Activated CD8-positive, alpha-beta memory T cell treated with anti-CD3 and anti-CD28 coated beads, Interleukin-2, amount 50 U/mL, for 1 hour (primary cell): ENCODE data around the gene BRSK2.
"Not testable (repeated sequence)": the region's sequence is repeated elsewhere in the genome, so short reads cannot be mapped to it uniquely, and the experiment has no call there.

Experiments
- DNase-seq: peaks from one replicate; pipeline ENCODE4 v3.0.0-alpha.2; 2020; ENCODE audit errors: extremely low read depth

Gene BRSK2

DNA sequence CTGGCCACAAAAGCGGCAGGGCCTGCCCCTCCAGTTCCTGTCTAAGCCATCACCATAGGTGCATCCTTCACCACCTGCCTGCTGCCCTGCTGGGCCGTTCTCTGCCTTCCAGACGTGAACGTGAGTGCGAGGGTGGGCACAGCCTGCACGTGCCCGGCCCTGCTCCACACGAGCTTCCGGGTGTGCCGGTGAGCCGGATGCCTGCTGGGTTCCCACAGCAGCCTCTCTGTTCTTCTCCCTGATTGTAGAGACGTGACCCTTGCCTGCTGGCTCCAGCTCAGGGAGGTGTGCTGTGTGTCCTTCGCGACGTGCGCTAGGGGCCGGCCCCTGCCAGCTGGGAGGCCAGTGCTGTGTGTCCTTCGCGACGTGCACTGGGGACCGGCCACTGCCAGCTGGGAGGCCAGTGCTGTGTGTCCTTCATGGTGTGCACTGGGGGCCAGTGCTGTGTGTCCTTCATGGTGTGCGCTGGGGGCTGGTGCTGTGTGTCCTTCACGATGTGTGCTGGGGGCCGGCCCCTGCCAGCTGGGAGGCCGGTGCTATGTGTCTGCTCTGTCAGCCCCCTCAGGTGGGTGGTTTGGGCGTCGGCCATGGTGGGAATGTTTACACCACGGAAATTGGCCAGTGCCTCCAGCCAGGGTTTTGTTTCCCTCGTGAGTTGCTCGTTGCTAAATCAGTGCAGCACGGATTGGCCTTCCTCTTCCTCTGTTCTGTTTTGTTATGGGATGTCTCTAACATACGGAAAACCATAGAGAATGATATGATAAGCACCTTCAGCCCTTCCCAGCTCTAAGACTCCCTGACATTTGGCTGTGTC is 35.4 kb upstream of the BRSK2 start:
- no peak for DNase-seq

DNA sequence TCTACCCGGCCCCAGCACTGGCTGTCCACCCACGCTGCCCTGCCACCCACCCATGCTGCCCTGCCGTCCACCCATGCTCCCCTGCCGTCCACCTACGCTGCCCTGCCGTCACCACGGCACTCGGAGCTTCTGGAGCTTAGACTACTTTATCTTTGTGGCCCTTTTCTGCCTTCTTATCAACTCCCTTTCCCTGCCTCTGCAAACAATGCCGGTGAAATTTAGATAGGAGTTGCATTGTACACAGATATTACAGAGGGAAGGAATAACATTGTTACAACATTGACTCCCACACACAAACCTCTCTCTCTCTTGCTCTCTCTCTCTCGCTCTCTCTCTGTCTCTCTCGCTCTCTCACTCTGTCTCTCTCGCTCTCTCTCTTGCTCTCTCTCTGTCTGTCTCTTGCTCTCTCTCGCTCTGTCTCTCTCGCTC is 33.7 kb upstream of the BRSK2 start:
- no peak for DNase-seq

DNA sequence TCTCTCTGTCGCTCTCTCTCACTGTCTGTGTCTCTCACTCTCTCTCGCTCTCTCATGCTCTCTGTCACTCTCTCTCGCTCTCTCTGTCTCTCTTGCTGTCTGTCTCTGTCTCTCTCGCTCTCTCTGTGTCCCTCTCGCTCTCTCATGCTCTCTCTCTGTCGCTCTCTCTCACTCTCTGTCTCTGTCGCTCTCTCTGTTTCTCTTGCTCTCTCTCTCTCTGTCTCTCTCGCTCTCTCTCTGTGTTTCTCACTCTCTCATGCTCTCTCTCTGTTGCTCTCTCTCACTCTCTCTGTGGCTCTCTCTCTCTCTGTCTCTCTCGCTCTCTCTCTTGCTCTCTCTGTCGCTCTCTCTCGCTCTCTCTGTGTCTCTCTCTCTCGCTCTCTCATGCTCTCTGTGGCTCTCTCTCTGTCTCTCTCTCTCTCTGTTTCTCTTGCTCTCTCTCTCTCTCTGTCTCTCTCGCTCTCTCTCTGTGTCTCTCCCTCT is 33.2 kb upstream of the BRSK2 start:
- DNase-seq, result no peak

DNA sequence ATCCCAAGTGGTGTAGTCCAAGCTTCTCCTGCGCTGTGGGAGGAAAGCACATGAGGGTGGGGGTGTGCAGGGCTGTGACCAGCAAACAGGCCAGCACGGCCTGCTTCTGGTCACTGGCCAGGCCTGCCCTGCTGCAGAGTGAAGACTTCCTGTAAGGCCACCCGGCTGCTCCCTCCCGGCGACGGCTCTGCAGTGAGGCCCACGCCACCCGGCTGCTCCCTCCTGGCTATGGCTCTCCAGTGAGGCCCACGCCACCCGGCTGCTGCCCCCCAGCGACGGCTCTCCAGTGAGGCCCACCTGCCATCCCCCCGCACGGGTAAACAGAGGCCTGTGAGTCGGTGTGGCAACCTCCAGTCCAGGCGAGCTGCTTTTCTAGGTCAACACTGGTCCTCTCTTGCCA is 31.4 kb upstream of the BRSK2 start:
- no peak for DNase-seq

DNA sequence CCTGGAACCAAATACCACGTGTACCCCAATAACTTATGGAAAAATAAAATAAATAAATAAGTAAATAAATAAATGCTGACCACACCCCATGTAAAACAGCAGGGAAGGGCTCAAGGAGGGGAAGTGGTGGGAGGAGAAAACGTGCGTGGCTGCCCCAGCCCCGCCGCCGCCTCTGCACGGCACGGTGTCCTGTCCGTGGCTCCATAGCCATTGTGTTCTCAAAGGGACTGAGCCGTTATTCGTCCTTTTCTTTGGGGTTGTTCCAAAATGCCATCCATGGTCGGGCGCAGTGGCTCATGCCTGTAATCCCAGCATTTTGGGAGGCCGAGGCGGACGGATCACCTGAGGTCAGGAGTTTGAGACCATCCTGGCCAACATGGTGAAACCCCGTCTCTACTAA is 30.8 kb upstream of the BRSK2 start:
- not testable (repeated sequence) for DNase-seq

DNA sequence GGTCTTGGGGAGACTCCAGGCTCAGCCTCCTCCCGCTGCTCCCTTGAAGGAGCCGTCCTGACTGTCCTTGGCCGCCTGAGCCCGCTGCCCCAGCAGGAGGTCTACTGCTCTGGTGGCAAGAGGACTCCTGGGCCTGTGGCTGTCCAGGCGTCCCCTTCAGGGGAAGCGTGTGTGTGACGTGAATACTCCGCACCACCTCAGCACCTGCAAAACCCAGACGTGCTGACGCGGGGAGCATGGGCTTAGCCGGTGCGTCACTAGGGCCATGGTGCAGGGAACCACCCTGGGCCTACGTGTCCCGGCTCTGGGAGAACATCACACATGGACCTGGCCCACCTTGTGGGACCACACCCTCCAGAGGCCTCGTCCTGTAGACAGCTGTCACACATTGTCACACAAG is 30.2 kb upstream of the BRSK2 start:
- no peak for DNase-seq

DNA sequence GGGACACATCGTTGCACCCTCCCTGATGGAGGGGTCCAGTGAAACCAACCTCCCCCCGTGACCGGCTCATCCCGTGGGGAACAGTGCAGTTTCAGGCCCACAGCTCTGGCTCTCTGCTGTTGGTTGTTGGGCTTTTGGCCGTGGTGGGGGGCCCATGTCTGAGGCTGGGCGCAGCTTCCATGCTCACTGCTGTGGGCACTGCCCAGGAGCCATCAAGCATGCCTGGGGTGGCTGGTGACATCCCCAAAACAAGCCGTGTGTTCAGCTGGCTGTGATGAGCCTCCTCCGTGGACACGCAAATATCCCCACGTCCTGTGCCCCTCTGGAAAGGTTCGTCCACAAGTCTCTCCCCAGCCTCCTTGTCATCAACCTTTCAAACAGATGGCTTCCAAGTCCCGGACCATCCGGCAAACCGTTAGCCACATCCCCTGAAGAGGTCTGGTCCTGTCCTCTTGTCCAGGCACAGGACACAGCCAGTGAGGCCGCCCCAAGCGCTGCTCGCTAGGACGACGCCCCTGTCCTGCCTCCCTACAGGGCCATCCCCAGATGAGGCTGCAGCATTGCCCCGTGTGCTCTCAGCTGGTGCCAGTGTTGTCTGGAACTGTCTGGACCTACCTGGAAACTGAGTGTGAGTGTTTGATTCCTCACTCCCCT is 29.4 kb upstream of the BRSK2 start:
- DNase-seq, result no peak

DNA sequence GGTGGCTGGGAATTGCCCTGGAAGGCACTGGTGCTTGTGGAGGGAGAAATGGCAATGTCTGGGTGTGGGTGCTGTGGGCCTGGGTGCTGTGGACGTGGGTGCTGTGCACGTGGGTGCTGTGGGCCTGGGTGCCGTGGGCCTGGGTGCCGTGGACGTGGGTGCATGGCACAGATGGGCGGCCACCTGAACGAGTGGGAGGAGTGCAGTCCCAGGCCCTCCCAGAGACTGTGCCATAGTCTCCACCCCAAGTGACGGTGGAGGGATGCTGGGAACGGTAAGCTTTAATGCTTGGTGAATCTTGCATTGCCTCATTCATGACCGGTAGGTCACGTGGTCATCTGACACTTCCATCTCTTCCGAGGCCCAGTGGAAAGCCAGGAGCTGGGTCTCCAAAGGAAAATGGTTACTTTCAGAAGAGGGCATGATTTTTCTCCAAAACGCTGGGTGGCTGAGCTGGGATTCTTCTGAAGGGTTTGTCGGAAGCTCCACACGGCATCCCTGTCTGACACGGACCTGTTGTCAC is 28.8 kb upstream of the BRSK2 start:
- no peak for DNase-seq

DNA sequence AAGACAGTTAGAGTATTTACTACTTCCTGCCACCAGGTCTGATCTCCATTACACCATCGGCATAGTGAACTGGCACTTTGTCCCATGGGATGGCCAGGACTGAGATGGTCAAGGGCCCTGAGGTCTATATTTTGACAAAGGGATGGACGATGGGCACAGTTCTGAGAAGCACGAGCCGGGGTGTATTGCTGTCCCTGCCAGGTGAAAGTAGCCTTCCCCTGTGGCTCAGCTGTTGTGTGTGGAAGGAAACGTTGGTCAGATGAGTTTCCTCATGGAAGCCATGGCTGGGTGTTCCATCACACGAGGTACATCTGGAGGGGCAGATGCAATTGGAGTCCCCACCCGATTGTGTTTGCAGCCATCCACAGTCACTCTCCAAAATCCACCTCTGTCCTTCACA is 27.9 kb upstream of the BRSK2 start:
- DNase-seq, result no peak

DNA sequence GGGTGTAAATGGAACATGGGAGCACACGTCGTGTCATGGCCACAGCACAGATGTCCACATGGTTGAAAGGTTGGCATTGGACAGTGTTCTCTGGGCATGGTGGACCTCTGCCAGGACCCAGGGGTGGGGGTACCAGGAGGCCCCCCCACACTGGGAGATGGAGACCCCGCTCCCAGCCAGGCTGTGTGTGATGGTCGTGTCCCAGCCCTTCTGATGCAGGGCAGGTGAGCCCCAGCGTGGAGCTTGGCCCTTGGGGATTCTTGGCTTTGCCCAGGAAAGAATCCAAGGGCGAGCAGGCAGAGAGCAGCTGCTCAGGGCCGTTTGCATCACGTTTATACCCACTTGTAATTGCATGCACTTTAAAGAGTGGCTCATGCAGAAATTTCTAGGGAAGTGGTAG is 22.0 kb upstream of the BRSK2 start:
- no peak for DNase-seq

DNA sequence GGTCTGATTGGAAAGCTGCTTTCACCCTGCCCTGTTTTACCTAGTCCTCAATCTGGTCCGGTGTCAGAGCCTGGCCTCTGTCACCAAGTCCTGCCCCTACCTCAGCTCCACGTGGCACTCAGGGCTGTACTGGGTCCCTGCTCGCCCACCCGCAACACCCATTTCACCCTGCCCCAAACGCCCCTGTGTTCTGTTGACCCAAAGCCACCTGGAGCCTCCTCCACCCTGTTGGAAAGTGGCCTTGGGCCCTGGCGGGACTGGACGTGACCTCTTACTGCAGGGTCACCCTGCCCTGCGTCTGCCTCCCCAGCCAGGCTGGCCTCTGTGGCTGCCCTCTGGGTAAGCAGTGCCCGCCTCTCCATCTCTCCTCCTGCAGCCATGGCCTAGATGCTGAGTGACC is 21.5 kb upstream of the BRSK2 start:
- DNase-seq, result no peak

DNA sequence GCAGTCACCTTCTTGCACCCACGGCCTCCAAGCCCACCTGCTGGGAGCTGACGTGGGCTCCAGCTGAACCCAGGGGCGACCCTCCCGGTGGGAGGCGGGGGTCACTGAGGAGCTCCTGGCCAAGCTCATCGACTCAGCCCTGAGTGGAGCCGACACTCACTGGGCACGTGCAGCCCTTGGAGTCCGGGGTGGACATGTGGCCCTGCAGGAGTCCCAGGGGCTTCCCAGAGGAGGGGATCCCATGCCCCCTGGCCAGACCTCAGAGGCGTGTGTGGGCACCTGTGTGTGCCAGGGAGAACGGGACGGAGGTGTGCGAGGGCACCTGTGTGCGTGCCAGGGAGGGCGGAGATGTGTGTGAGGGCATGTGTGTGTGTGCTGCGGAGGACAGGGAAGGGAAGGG is 20.8 kb upstream of the BRSK2 start:
- DNase-seq, result no peak

DNA sequence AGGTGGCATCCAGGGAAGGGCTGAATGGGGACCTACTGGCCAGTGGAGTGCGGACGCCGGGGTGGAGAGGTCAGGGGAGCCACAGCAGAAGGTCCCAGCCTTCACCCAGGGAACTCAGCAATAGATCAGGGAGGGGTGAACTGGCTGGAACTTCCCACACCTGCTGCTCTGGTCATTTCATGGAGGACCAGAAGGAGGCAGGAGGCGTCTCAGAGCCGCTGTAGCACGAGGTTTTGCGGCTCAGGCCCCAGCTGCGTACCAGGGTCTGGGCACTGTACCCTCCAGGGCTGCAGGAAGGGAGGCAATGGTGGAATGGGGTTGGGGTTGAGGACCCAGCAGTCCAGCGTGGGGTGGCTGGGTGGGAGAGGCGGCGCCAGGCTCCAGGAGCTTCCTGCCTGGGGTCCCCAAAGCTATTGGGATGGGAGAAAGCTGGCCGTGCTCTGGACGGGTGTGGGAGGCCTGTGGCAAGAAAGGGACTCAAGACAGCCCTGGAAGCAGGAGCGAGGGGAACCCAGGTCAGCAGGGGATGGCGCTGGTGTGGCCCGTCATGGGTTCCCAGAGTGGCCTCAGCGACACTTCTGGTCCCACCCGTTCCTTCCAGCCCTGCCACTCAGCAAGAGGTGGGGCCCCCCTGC is 20.2 kb upstream of the BRSK2 start:
- no peak for DNase-seq

DNA sequence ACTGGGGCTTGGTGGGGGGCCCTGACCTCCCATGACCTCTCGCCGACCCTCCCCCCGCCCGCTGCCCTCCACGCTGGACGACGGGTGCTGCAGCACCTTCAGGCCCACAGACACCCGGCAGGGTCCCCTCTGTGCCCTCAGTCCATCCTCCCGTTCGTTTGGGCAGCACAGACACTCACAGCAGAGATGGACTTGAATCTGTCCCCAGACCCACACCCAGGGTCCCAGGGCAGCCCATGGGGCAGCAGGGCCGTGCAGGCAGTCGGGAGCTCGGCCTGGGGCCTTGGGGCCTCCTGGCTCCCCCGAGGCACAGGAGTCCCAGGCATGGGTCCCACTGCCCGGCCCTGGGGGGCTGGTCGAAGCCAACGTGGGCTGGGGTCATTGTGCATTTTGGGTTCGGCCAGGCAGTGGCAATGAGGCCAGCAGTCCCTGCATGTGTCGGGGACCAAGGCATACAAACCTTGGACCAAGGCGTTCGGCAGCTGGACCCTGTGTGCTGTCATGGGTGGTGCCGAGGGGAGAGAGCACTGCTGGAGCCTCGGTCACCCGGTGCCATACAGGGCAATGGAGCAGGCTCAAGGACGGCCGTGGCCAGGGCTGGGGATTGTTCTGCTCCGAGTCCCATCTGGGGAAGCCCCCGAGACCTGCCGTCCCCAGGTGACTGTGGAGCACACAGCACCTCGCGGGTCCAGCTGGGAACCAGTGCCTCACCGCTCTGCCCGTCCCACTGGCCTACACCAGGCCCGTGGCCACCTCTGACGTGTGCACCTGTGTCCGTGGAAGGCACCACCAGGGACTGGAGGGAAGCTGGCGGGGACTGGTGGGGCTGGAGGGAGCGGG is 19.3 kb upstream of the BRSK2 start:
- no peak for DNase-seq

DNA sequence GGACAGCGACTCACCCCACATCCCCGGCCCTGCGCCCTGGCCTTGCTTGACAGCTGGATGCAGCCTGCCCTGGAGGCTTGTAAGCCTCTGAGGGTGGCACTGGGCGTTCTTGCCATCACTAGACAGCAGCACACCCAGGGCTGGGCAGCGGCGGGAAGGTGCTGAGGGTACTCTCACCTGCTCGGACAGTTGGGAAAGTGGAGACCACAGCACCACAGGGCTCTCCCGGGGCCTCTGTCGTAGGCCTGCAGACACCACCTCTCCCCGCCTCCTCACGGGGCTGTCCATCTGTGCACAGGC is 18.8 kb upstream of the BRSK2 start:
- DNase-seq, result no peak

DNA sequence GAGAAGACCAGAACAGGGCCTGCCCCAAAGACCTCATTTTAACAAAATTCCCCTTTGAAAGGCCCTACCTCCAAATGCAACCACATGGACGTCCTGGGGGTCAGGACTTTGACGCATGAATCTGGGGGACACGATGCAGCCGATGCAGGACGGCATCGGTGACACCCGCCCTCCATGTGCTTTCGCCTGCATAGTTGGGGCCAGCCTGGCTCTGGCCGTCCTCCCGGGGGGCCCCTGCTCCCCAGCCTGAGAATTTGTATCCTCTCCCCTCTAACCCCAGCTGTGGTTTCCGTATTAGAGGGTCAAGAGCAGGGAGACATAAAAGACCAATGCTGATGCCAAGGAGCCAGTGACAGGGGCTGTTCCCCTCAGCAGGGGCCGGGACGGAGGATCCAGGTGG is 18.4 kb upstream of the BRSK2 start:
- no peak for DNase-seq

DNA sequence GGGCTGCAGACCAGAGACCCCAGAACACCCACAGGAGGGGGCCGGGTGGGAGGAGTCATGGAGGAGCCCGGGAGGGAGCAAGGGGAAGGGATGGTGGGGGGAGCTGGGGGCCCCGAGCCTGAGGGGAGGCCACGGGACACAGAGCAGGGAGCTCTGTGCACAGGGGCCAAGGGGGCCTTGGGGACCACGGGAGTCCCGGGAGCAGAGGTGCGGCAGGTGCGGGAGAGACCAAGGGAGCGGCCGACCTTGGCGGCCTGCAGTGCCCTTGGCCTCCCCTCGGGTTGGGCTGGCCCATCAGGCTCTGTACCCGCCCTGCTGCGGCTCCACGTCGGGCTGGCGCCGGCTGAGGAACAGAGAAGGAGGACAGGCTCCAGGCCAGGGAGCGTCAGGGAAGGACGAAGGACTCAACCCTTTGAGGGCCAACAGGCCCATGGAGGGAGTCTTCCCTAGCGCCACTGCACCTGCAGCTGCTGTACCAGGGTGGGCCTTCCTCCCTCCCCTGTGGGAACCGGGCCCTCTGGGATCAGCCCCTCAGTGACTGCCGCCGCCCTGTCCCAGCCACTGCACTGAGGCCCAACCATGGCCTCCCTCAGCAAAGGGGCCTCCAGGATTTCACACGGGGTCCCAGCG is 17.8 kb upstream of the BRSK2 start:
- no peak for DNase-seq

DNA sequence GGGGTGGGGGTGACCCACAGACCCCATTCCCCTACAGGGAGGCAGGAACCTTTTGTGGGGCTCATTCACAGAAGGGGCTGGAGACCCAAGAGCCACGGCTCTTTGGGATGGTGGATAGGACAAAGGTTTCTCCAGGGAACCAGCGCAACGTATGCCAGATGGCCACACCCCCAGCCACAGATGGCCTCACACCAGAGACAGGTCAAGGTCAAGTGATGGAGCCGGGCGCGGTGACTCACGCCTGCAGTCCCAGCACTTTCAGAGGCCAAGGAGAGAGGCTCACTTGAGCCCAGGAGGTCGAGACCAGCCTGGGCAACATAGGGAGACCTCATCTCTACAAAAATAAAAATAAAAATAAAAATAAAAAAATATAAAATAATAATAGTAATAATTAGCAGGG is 17.1 kb upstream of the BRSK2 start:
- DNase-seq, result no peak

DNA sequence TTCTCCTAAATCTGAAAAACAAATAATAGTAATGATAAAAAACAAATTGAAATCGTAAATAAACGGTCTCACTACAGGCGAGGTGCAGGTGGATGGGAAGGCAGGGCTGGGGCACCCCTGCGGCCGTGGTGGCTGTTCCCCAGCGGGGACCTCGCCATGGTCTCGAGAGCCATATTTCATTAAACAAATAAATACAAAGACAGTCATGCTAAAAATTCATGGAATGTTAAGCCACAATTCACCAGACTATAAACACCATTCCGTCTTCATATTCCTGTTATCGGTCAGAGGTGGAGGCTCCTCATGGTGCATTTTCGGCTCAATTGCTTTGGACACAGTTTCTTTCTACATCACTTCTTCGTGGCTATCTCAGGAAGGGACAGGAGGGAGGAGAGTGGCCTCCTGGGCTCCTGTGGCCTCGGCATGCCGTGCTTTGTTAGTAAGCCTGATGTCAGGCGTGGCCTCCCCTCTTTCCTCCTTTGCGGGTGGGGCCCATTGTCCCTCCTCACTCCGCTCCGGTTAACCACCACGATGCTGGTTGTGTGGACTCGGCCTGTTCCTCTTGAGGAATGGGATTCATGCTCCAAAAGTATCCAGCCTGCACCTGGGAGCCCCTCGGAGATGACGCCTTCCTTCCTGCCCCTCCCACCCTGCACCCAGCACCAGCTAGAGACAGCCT is 16.1 kb upstream of the BRSK2 start:
- no peak for DNase-seq

DNA sequence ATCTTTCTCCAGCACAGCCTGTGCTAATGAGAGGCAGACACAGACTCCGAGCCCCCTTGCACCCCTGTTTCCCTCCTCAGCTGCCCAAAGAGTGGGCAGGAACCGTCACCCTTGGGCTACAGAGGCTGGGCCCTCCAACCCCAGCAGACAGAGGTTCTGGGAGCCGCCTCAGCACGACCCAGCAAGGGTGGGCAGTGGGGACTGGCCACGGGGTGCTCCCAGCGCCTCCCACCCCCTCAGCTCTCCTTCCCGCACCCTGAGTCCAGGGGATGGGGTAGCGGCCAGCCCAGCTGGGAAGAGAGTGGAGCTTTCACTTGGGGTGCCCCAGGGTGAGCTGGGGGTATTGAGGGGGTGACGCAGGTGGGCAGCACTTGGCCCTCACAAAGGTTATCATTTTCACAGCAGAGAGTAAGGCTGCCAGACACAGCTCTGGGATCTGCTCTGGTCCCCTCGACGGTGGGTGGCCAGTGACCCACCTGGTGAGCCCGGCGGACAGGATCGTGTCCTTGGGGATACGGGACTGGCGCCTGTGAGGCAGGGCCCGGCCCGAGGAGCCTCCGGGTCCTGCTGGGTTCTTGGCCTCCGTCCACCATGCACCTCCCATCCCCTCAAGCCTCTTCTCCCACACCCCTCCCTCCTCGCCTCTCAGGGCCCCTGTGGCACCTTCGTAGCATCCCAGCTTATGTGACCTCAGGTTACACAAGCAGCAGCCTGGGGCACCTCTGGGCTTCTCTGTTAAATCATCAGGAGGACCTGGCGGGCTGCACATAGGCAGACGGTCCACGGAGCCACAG is 14.4 kb upstream of the BRSK2 start:
- DNase-seq, result no peak
